Uterus (tissue), 4 donors: ENCODE measurements around the gene NUBPL. TPM values are rescaled to one million over a fixed set of nuclear protein-coding genes. Genes with fewer than 3 reads are reported as not detected.
"Not testable (repeated sequence)": the region's sequence is repeated elsewhere in the genome, so short reads cannot be mapped to it uniquely, and the experiment has no call there.

Source experiments
- DNase-seq, 2 donors: peaks; one replicate each; pipeline ENCODE4 v3.0.0-alpha.2; 2019 to 2020
- H3K27ac ChIP-seq, 2 donors: fragments of 200-600 bp; sonication (generic); 1 replicate in 1 of 2; 2 replicates in 1 of 2; pipeline ENCODE4 v1.5.1; 2016 to 2018
- H3K27me3 ChIP-seq, 2 donors: fragments of 200-600 bp; sonication (generic); one replicate each; pipeline ENCODE4 v1.5.1; 2018 to 2019; ENCODE audit warnings: control low read depth in 1 of 2
- H3K36me3 ChIP-seq, 2 donors: fragments of 200-600 bp; sonication (generic); one replicate each; pipeline ENCODE4 v1.5.1; 2019; ENCODE audit warnings: control low read depth in 1 of 2
- H3K4me1 ChIP-seq, 2 donors: fragments of 200-600 bp; sonication (generic); one replicate each; pipeline ENCODE4 v1.5.1; 2018 to 2019; ENCODE audit warnings: control low read depth in 1 of 2
- H3K4me3 ChIP-seq, 2 donors: fragments of 200-600 bp; sonication (generic); 1 replicate in 1 of 2; 2 replicates in 1 of 2; pipeline ENCODE4 v1.5.1; 2018 to 2019; ENCODE audit warnings: mild to moderate bottlenecking in 1 of 2
- H3K9me3 ChIP-seq, 2 donors: fragments of 200-600 bp; sonication (generic); one replicate each; pipeline ENCODE4 v1.5.1; 2019; ENCODE audit warnings: control low read depth in 1 of 2
- CTCF ChIP-seq, 4 experiments: fragments of 200-600 bp in 2 of 4; fragments of 450-650 bp in 2 of 4; sonication (generic) in 2 of 4; IDR thresholded peaks; one replicate each; pipeline ENCODE4 v1.5.1; 2016 to 2019; ENCODE audit warnings: antibody characterized with exemption in 4 of 4, mild to moderate bottlenecking in 2 of 4, moderate library complexity in 1 of 4
- POLR2A ChIP-seq, 2 donors: fragments of 450-650 bp; IDR thresholded peaks; one replicate each; pipeline ENCODE4 v1.6.1; 2016; ENCODE audit warnings: antibody characterized with exemption in 2 of 2, mild to moderate bottlenecking in 1 of 2, moderate library complexity in 1 of 2
- intact Hi-C: fragments of 100-400 bp; cut with DNase I; formaldehyde crosslinking; loops from one replicate; pipeline ENCODE4 v1.15.1; 2023; ENCODE audit warnings: low total_unique reads
- total RNA-seq, 4 donors: library from RNA; depleted of rRNA in 3 of 4; stranded (reverse); fragments of >200 nt in 3 of 4; gene quantifications; one replicate each; pipeline versions ENCODE4 v1.1.0 to v1.2.4, GENCODE V29; 2014 to 2023
- donor health status: DM: yes; HTN: yes; CAD: no.

Gene NUBPL
- total RNA-seq, 4 donors from 2014 or later: 1.5 to 31.5 (median 12.2) TPM

- Histone ChIP-seq H3K36me3 (no peaks in the 10 kb centered on the region), H3K4me1 (no peaks in the 10 kb centered on the region), H3K27me3 (no peaks in the 10 kb centered on the region), H3K4me3 (no peak overlapping the region), H3K27ac (peak overlapping the region in 1 of 2 donors; percentile 16), H3K9me3 (no peaks in the 10 kb centered on the region)
- DNase-seq: no peak
- intact Hi-C loops: no loop called here
- TF ChIP-seq CTCF (IDR thresholded peaks at IDR 0.05): no peak
- no peak for TF ChIP-seq POLR2A (IDR thresholded peaks at IDR 0.05)
Measured at GRCh38 chr14:31854508-31855075, 293.4 kb downstream of the NUBPL start.

GRCh38 chr14:31855262-31855661, 294.1 kb downstream of the NUBPL start:
- intact Hi-C loops: no loop called here
- no peak overlapping the region for H3K4me3 ChIP-seq
- peak overlapping the region in 1 of 2 donors; percentile 16 for H3K27ac ChIP-seq
- H3K36me3 ChIP-seq: no peaks in the 10 kb centered on the region
- no peaks in the 10 kb centered on the region for H3K4me1 ChIP-seq
- TF ChIP-seq CTCF (IDR thresholded peaks at IDR 0.05) (no peak), POLR2A (IDR thresholded peaks at IDR 0.05) (no peak)
- H3K9me3 ChIP-seq: no peaks in the 10 kb centered on the region
- no peaks in the 10 kb centered on the region for H3K27me3 ChIP-seq
- DNase-seq: no peak

- DNase-seq, intact Hi-C loops, H3K36me3 ChIP-seq, H3K4me3 ChIP-seq, H3K27me3 ChIP-seq, H3K27ac ChIP-seq, H3K9me3 ChIP-seq, H3K4me1 ChIP-seq: not testable (repeated sequence)
Measured at GRCh38 chr14:31856003-31856402, 294.8 kb downstream of the NUBPL start.

- H3K4me3 ChIP-seq: no peak overlapping the region
- TF ChIP-seq POLR2A (IDR thresholded peaks at IDR 0.05): no peak
Measured at GRCh38 chr14:31858868-31859267, 297.7 kb downstream of the NUBPL start.

GRCh38 chr14:31864937-31865855, 304.0 kb downstream of the NUBPL start:
- intact Hi-C loops: no loop called here
- TF ChIP-seq CTCF (IDR thresholded peaks at IDR 0.05): no peak
- TF ChIP-seq POLR2A (IDR thresholded peaks at IDR 0.05): no peak
- no peak overlapping the region for H3K4me3 ChIP-seq
- peaks cover 0 to 10% of the 10 kb centered on the region in 2 donors for H3K9me3 ChIP-seq
- DNase-seq: no peak
- no peak overlapping the region for H3K27ac ChIP-seq
- H3K4me1 ChIP-seq: no peaks in the 10 kb centered on the region
- no peaks in the 10 kb centered on the region for H3K27me3 ChIP-seq
- no peaks in the 10 kb centered on the region for H3K36me3 ChIP-seq

More at GRCh38 chr14:31858868-31859267, 297.7 kb downstream of the NUBPL start:
- Histone ChIP-seq H3K9me3 (no peaks in the 10 kb centered on the region), H3K4me1 (no peaks in the 10 kb centered on the region), H3K36me3 (no peaks in the 10 kb centered on the region), H3K27ac (no peak overlapping the region), H3K27me3 (no peaks in the 10 kb centered on the region)
- intact Hi-C loops: no loop called here
- DNase-seq: no peak

GRCh38 chr14:31867570-31867969, 306.4 kb downstream of the NUBPL start:
- Histone ChIP-seq H3K27ac (no peak overlapping the region), H3K27me3 (no peaks in the 10 kb centered on the region), H3K36me3 (no peaks in the 10 kb centered on the region), H3K4me3 (no peak overlapping the region), H3K4me1 (no peaks in the 10 kb centered on the region), H3K9me3 (peaks cover 0 to 10% of the 10 kb centered on the region in 2 donors)
- intact Hi-C loops: no loop called here
- DNase-seq: no peak
- no peak for TF ChIP-seq CTCF (IDR thresholded peaks at IDR 0.05)
- TF ChIP-seq POLR2A (IDR thresholded peaks at IDR 0.05): no peak

GRCh38 chr14:31868096-31868495, 306.9 kb downstream of the NUBPL start:
- H3K9me3 ChIP-seq, H3K4me3 ChIP-seq, H3K4me1 ChIP-seq, H3K27ac ChIP-seq, H3K36me3 ChIP-seq, H3K27me3 ChIP-seq, intact Hi-C loops, DNase-seq: not testable (repeated sequence)
